GM18520 (cell line): ENCODE data around the gene CACNA2D4.

Experiments
- ATAC-seq: cut with Tn5 transposase; IDR thresholded peaks from one replicate; pipeline ENCODE4 v1.9.1; 2021; ENCODE audit not compliant: unreplicated experiment

The CACNA2D4 gene

DNA sequence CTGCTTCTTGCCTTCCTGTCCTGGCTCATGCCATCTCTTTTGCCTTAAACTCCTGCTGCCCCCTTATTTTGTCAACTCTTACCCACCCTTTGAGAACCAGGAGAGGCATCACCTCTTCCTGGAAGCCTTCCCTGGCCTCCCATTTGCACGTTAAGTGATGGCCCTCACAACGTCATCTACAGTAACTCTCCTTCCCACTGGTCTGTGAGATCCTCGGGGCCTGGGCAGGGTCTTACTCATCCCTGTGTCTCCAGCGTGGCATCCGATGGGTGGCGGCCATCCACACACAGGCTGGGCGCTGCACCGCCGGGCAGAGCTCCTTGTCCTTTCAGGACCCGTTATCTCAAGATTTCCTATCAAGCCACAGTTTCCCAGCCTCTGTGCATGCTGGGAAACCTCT lies 16.8 kb upstream of the CACNA2D4 start:
- no peak for ATAC-seq

GRCh38 chr12:1934831-1935230 lies 16.4 kb upstream of the CACNA2D4 start:
- no peak for ATAC-seq

DNA sequence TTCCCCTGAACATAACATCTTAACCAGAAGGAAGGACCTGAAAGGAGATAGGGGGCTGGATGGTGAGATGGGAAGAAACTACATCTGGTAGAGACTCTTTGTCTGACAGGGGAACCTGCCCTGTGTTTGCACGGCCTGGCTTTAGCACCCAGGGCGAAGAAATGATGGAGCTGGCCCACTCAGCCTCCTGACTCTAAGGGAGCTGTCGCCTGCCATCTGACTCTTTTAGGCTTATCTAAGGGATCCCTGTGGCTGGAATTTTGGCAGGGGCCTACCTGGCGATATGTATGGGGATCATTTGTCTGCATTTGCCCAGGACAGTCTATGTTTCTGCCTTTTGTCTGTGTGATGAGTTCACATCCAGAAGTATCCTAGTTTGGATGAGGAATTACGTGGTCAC lies 15.6 kb upstream of the CACNA2D4 start:
- ATAC-seq, result no peak

DNA sequence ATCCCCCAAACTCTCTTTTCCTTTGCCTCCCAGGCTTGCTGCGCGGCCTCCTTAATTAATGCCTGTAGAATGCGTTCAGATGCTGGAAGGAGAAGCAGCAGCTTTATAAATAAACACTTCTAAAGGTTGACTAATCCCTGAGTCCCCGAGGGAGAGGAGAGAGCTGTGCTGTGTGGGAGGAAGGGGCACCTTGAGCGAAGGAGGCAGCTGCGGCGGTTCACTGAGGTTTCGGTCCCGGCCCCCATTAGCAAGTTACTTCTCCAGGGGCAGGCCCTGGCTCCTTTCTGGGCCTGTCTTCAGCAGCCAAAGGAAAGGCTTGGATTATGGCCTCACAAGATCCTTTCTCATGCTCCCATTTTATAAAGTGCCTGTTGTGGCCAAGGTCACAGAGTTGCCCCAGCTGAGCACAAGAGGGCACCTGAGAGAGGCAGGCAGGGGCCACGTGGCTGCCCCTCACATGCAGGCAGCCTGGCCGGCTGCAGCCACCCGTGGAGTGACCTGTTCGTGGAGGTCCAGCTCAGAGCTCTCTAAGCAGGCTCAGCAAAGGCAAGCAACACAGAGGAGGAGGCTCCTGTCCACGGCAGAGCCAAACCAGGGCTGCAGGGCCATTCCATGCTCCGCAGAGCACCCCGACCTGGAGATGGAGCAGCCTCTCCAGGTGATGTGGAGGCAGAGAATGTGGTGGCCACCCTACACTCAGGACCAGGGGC lies 15.0 kb upstream of the CACNA2D4 start:
- no peak for ATAC-seq

- no peak for ATAC-seq
Measured at GRCh38 chr12:1932264-1932777, 13.9 kb upstream of the CACNA2D4 start.

DNA sequence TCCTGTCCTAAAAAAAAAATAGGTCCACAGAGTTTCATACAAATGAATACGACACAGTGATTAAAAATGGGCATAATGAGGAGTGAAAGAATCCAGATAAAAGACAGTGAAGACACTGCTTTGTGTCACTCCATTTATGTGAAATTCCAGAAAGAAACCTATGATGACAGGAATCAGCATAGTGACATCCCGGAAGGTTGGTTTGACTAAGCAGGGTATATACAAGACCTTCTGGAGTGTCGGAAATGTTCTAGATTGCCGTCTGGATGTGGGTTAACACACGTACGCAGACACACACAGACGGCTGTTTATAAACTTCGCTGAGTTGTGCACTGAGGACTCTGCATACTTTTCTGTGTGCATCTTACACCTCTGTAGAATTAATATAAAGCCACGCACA lies 13.2 kb upstream of the CACNA2D4 start:
- ATAC-seq, result no peak

- ATAC-seq, result no peak
Measured at GRCh38 chr12:1930803-1931597, 12.5 kb upstream of the CACNA2D4 start.

GRCh38 chr12:1929985-1930802 lies 11.7 kb upstream of the CACNA2D4 start:
- no peak for ATAC-seq

- no peak for ATAC-seq
Measured at GRCh38 chr12:1929241-1929984, 11.0 kb upstream of the CACNA2D4 start.

GRCh38 chr12:1928439-1929121 lies 10.1 kb upstream of the CACNA2D4 start:
- no peak for ATAC-seq

DNA sequence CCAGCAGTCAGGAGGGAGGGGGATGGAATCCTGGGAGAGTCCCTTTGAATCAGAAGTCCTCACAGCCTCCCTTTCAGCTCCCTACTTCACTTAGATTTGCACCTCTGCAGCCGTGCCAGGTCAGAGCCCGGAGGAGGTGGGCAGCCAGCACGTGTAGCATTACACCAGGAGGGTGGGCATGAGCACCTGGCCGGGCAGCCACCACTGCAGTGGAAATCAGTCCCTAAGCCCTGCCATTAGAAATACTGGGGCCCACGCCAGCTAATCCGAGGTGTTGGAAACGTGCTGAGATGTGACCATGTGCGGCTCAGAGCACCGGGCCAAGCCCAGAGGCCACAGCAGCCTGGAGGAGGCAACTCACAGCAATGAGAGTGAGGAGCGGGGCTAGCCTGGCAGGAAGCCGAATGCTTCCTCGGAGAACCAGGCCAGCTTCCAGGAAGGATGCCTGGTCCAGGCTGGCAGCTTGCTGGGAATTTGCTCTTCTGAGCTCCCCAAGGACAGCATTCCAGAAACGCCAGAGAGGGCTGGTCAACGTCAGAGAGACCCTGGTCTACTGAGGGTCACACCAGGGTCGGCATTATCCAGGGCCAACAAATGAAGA lies 9.4 kb upstream of the CACNA2D4 start:
- ATAC-seq, result no peak

GRCh38 chr12:1927051-1927680 lies 8.7 kb upstream of the CACNA2D4 start:
- ATAC-seq, result no peak

DNA sequence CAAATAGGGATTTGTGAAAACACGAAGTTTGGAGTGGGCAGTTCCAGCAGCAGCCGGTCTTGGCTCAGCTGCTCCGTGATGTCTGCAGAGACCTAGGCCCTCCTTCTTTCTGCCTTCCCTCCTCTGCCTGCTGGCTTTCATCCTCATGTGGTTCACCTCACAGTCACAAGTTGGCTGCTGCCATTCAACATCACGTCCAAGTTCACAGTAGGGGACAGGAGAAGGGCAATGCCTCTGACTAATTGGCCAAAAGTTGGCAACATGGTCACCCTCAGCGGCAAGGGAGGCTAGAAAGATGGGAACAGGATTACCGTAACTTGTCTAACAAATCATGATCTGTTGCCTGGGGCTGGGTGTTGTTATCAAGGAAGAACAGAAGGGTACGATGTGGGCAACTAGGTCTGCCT lies 7.8 kb upstream of the CACNA2D4 start:
- no peak for ATAC-seq

GRCh38 chr12:1925684-1926006 lies 7.2 kb upstream of the CACNA2D4 start:
- ATAC-seq, result no peak

DNA sequence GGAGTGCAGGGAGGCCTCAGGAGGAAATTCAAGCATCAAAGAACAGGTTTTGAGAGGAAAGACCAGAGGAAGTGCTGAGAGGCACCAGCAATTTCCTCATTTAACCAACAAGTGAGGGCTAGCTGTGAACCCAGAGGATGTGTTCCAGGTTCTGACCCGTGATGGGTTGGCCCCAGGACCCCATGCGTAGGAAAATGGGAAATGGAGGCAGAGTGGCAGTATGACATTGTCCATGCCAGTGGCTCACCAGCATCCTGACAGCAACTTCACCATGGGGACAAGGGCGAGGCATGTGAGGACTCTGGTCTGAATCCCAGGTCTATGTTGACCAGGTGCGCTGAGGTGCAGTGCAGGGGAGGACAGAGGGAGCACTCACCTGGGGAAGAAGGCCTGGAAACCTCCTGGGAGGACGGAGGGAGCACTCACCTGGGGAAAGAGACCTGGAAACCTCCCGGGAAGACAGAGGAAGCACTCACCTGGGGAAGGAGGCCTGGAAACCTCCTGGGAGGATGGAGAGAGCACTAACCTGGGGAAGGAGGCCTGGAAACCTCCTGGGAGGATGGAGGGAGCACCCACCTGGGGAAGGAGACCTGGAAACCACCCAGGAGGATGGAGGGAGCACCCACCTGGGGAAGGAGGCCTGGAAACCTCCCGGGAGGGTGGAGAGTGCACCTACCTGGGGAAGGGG lies 6.7 kb upstream of the CACNA2D4 start:
- no peak for ATAC-seq

DNA sequence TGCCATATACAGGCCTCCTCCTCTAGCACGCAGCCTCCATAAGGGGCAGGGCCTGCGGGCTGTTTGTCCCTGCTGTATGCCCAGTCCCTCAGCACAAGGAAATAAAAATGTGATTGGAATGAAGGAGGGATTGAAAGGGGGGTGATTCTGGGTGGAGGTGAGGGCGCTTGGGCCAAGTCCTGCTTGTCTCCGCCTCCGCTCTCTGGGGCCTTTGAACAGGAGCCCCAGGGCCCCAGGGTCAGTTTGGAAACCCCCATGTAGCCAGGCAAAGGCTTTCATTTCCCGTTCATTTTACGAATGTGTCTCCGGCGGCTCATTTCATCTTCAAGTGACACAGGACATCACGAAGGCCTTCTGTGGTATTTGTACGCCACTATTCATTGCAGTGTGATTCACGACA lies 4.5 kb upstream of the CACNA2D4 start:
- ATAC-seq, result no peak

DNA sequence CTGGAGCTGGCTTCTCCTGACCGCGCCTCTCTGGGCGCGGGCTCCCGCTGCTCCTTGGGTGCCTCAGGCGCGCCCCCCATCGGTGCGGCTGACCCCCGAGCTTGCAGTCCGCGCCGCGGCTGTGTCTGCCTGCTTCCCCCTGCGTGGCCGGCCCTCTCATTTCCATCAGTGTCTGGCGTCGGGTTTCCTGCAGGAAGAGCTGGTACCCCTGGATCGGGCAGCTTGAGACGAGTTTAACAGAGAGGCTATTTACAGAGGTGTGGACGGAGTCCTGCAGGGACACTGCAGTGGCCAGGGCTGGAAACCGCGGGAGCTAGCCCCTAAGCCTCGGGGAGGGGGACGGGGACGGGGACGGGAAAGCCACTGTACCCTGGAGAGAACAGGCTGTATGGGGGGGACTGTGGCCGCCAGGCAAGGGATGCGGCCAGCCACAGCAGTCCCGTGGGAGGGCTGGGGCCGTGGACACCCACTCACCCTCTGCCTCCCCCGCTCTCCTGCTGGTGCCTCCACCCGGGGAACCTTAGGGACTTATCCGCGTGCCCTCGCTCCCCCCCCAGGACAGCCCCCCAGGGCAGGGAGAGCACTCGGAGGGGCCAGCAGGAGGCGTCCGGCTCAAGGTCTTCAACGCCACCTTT lies 3.7 kb upstream of the CACNA2D4 start:
- no peak for ATAC-seq

DNA sequence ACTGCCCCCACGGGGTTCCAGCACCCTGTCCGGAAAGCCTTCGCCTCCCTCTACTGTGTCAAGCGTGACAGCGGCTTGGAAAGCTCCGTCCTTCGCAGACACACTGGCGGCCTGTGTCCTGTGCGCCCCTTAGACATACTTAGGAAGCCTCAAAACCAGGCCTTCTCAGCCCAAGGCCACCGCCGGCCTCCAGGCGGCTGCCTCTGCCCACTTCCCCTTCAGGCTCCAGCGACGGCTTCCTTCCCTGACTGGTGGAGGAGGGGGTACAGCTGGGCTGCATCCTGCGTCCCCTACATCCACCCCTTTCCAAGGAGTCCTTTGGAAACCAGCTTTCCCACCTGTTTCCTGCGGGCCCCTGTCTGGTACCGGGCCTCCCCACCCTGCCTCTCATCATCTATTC lies 2.5 kb upstream of the CACNA2D4 start:
- no peak for ATAC-seq
